Testis (tissue), 3 donors: ENCODE results near the gene PDILT. TPM values are rescaled to one million over a fixed set of nuclear protein-coding genes. Genes with fewer than 3 reads are reported as not detected.
"Not testable (repeated sequence)": the region's sequence is repeated elsewhere in the genome, so short reads cannot be mapped to it uniquely, and the experiment has no call there.

Experiments
- DNase-seq: peaks from one replicate; pipeline ENCODE4 v3.0.0-alpha.2; 2019
- H3K27ac ChIP-seq, 2 donors: fragments of 200-600 bp; sonication (generic); one replicate each; pipeline ENCODE4 v1.5.1; 2019
- H3K27me3 ChIP-seq: fragments of 200-600 bp; sonication (generic); one replicate; pipeline ENCODE4 v1.5.1; 2019
- H3K36me3 ChIP-seq: fragments of 200-600 bp; sonication (generic); one replicate; pipeline ENCODE4 v1.5.1; 2017; ENCODE audit warnings: low read depth; ENCODE audit errors: missing control alignments
- H3K4me1 ChIP-seq: fragments of 200-600 bp; sonication (generic); one replicate; pipeline ENCODE4 v1.5.1; 2019
- H3K4me3 ChIP-seq, 2 donors: fragments of 200-600 bp; sonication (generic); one replicate each; pipeline ENCODE4 v1.5.1; 2017 to 2019
- H3K9me3 ChIP-seq: fragments of 200-600 bp; sonication (generic); one replicate; pipeline ENCODE4 v1.5.1; 2017
- POLR2A ChIP-seq: fragments of 450-650 bp; IDR thresholded peaks from one replicate; pipeline ENCODE4 v1.6.1; 2017; ENCODE audit warnings: antibody characterized with exemption, mild to moderate bottlenecking, moderate library complexity
- WGBS, 2 donors: methylation state at CpG; one replicate each; pipeline ENCODE4 v1.1.5; 2018; 5-methylcytosine and 5-hydroxymethylcytosine counted together
- intact Hi-C: fragments of 100-400 bp; cut with DNase I; formaldehyde crosslinking; loops from one replicate; pipeline ENCODE4 v1.15.1; 2023; ENCODE audit warnings: low total_unique reads
- polyA plus RNA-seq: library from polyadenylated mRNA; stranded (reverse); fragments of 350-450 nt; fragmentation: Illumina TruSeq; extraction: RNeasy Lipid Tissue Mini Kit (QIAGEN cat#74804); gene quantifications from one replicate; pipeline ENCODE4 v1.2.3, GENCODE V29; 2014; ENCODE audit warnings: low read depth, low replicate concordance; ENCODE audit not compliant: insufficient read depth
- total RNA-seq, 2 donors: library from RNA; depleted of rRNA; stranded (reverse); fragments of >200 nt; gene quantifications; one replicate each; pipeline ENCODE4 v1.2.3, GENCODE V29; 2016
- TF ChIP-seq, protein P1 (sequence below), 3 experiments: fragments of 450-650 bp in 2 of 3; fragments of 200-600 bp in 1 of 3; sonication (generic) in 1 of 3; IDR thresholded peaks; one replicate each; pipeline ENCODE4 v1.5.1; 2016 to 2019; ENCODE audit warnings: antibody characterized with exemption in 3 of 3, mild to moderate bottlenecking in 2 of 3, moderate library complexity in 1 of 3

The PDILT gene
- total and polyA plus RNA-seq, 3 donors from 2014 or later, result 5.8 to 26.8 (median 10.1) TPM

- DNase-seq, result no peak
- H3K36me3 ChIP-seq, result no peaks in the 10 kb centered on the region
- H3K4me1 ChIP-seq, result no peaks in the 10 kb centered on the region
- H3K9me3 ChIP-seq, result no peaks in the 10 kb centered on the region
- WGBS, 2 donors, result 71 to 72% methylated on average over 3 of the region's 3 CpGs
- intact Hi-C loops, result no loop called here
- no peaks in the 10 kb centered on the region for H3K27me3 ChIP-seq
- TF ChIP-seq, protein P1, sequence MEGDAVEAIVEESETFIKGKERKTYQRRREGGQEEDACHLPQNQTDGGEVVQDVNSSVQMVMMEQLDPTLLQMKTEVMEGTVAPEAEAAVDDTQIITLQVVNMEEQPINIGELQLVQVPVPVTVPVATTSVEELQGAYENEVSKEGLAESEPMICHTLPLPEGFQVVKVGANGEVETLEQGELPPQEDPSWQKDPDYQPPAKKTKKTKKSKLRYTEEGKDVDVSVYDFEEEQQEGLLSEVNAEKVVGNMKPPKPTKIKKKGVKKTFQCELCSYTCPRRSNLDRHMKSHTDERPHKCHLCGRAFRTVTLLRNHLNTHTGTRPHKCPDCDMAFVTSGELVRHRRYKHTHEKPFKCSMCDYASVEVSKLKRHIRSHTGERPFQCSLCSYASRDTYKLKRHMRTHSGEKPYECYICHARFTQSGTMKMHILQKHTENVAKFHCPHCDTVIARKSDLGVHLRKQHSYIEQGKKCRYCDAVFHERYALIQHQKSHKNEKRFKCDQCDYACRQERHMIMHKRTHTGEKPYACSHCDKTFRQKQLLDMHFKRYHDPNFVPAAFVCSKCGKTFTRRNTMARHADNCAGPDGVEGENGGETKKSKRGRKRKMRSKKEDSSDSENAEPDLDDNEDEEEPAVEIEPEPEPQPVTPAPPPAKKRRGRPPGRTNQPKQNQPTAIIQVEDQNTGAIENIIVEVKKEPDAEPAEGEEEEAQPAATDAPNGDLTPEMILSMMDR (IDR thresholded peaks at IDR 0.05), result no peak
- TF ChIP-seq POLR2A, result no peak
- no peak overlapping the region for H3K27ac ChIP-seq
- H3K4me3 ChIP-seq, result no peak overlapping the region
These were observed 78.2 kb downstream of the PDILT start for GRCh38 chr16:20326321-20326720.

GRCh38 chr16:20325005-20325404 lies 79.5 kb downstream of the PDILT start:
- H3K27ac ChIP-seq, result no peak overlapping the region
- WGBS, 2 donors, result 57 to 85% methylated on average over 3 of the region's 3 CpGs
- no peaks in the 10 kb centered on the region for H3K9me3 ChIP-seq
- TF ChIP-seq, protein P1 (IDR thresholded peaks at IDR 0.05), result no peak
- no peak for TF ChIP-seq POLR2A
- DNase-seq, result no peak
- H3K4me1 ChIP-seq, result no peaks in the 10 kb centered on the region
- H3K4me3 ChIP-seq, result no peak overlapping the region
- H3K27me3 ChIP-seq, result no peaks in the 10 kb centered on the region
- no peaks in the 10 kb centered on the region for H3K36me3 ChIP-seq
- intact Hi-C loops, result no loop called here

DNA sequence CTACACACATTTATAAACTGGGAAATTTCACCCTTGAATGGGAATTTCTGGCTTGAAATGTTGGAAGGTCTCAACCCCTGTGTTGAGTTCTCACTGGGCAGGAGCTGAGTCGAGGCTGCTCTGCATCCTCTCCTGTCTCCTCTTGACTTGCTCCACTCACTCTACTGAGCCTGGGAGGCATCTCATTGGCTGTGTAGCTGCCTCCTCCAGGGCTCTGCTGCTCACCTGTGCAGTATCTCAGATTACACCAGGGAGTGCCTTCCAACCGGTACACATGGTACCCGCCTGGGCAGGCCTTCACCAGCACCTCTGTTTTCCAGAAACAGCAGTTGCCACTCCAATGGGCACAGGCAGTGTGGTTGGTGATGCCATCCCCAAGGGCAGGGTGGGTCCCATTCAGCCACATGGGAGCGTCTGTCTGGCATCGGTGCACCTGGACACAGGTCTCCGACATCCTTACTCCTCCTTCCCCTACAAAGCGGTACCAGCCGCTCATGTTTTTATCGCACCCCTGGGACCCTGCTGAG lies 80.9 kb downstream of the PDILT start:
- no peak for DNase-seq
- Histone ChIP-seq H3K4me1 (no peaks in the 10 kb centered on the region), H3K4me3 (no peak overlapping the region), H3K36me3 (no peaks in the 10 kb centered on the region), H3K27me3 (no peaks in the 10 kb centered on the region), H3K9me3 (no peaks in the 10 kb centered on the region), H3K27ac (no peak overlapping the region)
- WGBS, 2 donors, result 65 to 80% methylated on average over 5 to 9 of the region's 9 CpGs
- TF ChIP-seq, protein P1 (IDR thresholded peaks at IDR 0.05), result no peak
- TF ChIP-seq POLR2A, result no peak
- intact Hi-C loops, result no loop called here

- Histone ChIP-seq H3K4me3 (no peak overlapping the region), H3K9me3 (no peaks in the 10 kb centered on the region), H3K27me3 (no peaks in the 10 kb centered on the region), H3K4me1 (no peaks in the 10 kb centered on the region), H3K36me3 (no peaks in the 10 kb centered on the region), H3K27ac (no peak overlapping the region)
- 80 to 97% methylated on average over 4 of the region's 4 CpGs for WGBS, 2 donors
- TF ChIP-seq, protein P1 (IDR thresholded peaks at IDR 0.05), result no peak
- TF ChIP-seq POLR2A, result no peak
- no peak for DNase-seq
- intact Hi-C loops, result no loop called here
These were observed 81.8 kb downstream of the PDILT start for GRCh38 chr16:20322696-20323095.

DNA sequence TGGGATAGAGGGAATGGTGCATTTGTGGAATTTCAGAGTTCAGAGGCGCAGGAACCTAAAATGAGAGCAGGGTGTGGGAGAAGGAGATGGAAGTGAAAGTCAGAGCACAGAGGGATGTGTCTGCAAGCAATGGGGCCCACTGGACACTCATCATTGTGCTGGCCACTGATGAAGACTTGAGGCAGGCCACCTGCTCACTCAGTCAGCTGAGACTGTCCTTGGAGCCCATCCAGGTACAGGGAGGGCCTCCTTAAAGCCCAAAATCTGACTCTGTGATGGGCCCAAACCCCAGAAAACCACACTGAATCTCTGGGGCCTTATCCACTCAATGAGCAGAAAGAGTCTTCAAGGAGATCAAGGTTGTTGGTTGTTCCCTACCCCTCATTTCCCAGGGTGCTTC lies 82.9 kb downstream of the PDILT start:
- Histone ChIP-seq H3K4me3 (no peak overlapping the region), H3K4me1 (no peaks in the 10 kb centered on the region), H3K27ac (no peak overlapping the region), H3K36me3 (no peaks in the 10 kb centered on the region), H3K9me3 (no peaks in the 10 kb centered on the region), H3K27me3 (no peaks in the 10 kb centered on the region)
- TF ChIP-seq, protein P1 (IDR thresholded peaks at IDR 0.05), result no peak
- no peak for TF ChIP-seq POLR2A
- WGBS, 2 donors, result 83 to 86% methylated on average over 1 of the region's 1 CpG
- DNase-seq, result no peak
- intact Hi-C loops, result no loop called here

- H3K27ac ChIP-seq, H3K27me3 ChIP-seq, intact Hi-C loops, H3K4me3 ChIP-seq, H3K9me3 ChIP-seq, DNase-seq, H3K36me3 ChIP-seq, H3K4me1 ChIP-seq: not testable (repeated sequence)
- 80 to 91% methylated on average over 2 of the region's 2 CpGs for WGBS, 2 donors
These were observed 83.5 kb downstream of the PDILT start for GRCh38 chr16:20321051-20321450.
